Transverse colon (tissue), 4 donors: ENCODE results near the gene IRF9. TPM values are rescaled to one million over a fixed set of nuclear protein-coding genes. Genes with fewer than 3 reads are reported as not detected.
"Not testable (repeated sequence)": the region's sequence is repeated elsewhere in the genome, so short reads cannot be mapped to it uniquely, and the experiment has no call there.

ENCODE experiments used
- DNase-seq: peaks from one replicate; pipeline ENCODE4 v3.0.0-alpha.2; 2019
- H3K27ac ChIP-seq, 4 donors: fragments of 200-600 bp; sonication (generic); 2 replicates each; pipeline ENCODE4 v1.5.1; 2016 to 2018; ENCODE audit warnings: inconsistent platforms in 4 of 4
- H3K27me3 ChIP-seq: fragments of 200-600 bp; sonication (generic); 2 replicates; pipeline ENCODE4 v1.5.1; 2017; ENCODE audit warnings: inconsistent platforms
- H3K36me3 ChIP-seq, 4 donors: fragments of 200-600 bp; sonication (generic); 2 replicates each; pipeline ENCODE4 v1.5.1; 2017 to 2019; ENCODE audit warnings: inconsistent platforms in 4 of 4
- H3K4me1 ChIP-seq, 4 donors: fragments of 200-600 bp; sonication (generic); 2 replicates each; pipeline ENCODE4 v1.5.1; 2017 to 2020; ENCODE audit warnings: inconsistent platforms in 4 of 4
- H3K4me3 ChIP-seq, 4 donors: fragments of 200-600 bp; sonication (generic); 1 replicate in 1 of 4; 2 replicates in 3 of 4; pipeline versions ENCODE4 v1.5.1 to v1.6.1; 2017 to 2019; ENCODE audit warnings: inconsistent platforms in 4 of 4
- H3K9me3 ChIP-seq, 2 donors: fragments of 200-600 bp; sonication (generic); 2 replicates each; pipeline ENCODE4 v1.5.1; 2017 to 2019; ENCODE audit warnings: inconsistent platforms in 2 of 2
- EP300 ChIP-seq: sonication (generic); formaldehyde crosslinking; IDR thresholded peaks from one replicate; pipeline ENCODE4 v1.6.1; 2017; ENCODE audit warnings: antibody characterized with exemption, low read depth
- POLR2A ChIP-seq: fragments of 450-650 bp; IDR thresholded peaks from one replicate; pipeline ENCODE4 v1.6.1; 2016; ENCODE audit warnings: antibody characterized with exemption, mild to moderate bottlenecking, moderate library complexity
- POLR2AphosphoS5 ChIP-seq, 3 donors: sonication (generic); formaldehyde crosslinking; IDR thresholded peaks; one replicate each; pipeline ENCODE4 v1.6.1; 2016; ENCODE audit warnings: antibody characterized with exemption in 3 of 3
- WGBS, 2 donors: methylation state at CpG; one replicate each; pipeline ENCODE4 v1.1.5; 2018; ENCODE audit warnings: low coverage in 1 of 2; 5-methylcytosine and 5-hydroxymethylcytosine counted together
- in situ Hi-C, 4 donors: fragments of 200-750 bp; cut with MboI; loops; one replicate each; pipeline versions ENCODE4 v1.15.0 to v1.15.1; 2017; ENCODE audit warnings: low sequenced_read_pairs in 3 of 4, low pct_ligation_motif_present in 1 of 4, low pct_unique_long_range_greater_than_20kb in 1 of 4
- intact Hi-C: fragments of 100-400 bp; cut with DNase I; formaldehyde crosslinking; loops from one replicate; pipeline ENCODE4 v1.15.1; 2023; ENCODE audit warnings: low total_unique reads
- total RNA-seq, 4 donors: library from RNA; depleted of rRNA; stranded (reverse); fragments of >200 nt; gene quantifications; one replicate each; pipeline ENCODE4 v1.1.0, GENCODE V29; 2016
- TF ChIP-seq, protein P1 (sequence below), 5 experiments: fragments of 200-600 bp in 3 of 5; fragments of 450-650 bp in 2 of 5; sonication (generic) in 3 of 5; IDR thresholded peaks; 1 replicate in 2 of 5; 2 replicates in 3 of 5; pipeline ENCODE4 v1.5.1; 2016 to 2017; ENCODE audit warnings: antibody characterized with exemption in 5 of 5, inconsistent platforms in 3 of 5, mild to moderate bottlenecking in 2 of 5, moderate library complexity in 1 of 5

The IRF9 gene
- total RNA-seq, 4 donors from 2014 or later, result 44.2 to 81.9 (median 52.4) TPM

DNA sequence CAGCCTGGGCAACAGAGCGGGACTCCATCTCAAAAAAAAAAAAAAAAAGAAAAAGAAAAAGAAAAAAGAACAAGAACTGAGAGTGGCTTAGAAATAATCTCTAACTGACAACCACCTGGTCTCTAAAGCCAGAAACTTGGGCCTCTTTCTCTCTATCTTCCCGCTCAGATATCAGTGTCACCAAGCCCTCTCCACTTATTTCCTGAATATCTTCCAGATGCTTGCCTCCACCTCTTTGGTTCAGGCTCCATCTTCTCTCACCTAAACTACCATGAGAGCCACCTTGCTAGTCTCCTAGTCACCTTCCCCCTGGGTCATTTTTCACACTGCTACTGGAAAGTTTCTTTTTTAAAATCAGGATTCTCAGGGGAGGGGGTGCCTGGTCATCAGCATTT lies 36.0 kb downstream of the IRF9 start:
- Histone ChIP-seq H3K4me3 (peak overlapping the region in 1 of 4 donors; percentile 81), H3K27me3 (no peaks in the 10 kb centered on the region), H3K9me3 (no peaks in the 10 kb centered on the region), H3K36me3 (peaks cover 0 to 6% (median 0%) of the 10 kb centered on the region in 4 donors), H3K4me1 (peaks cover 20 to 37% (median 25%) of the 10 kb centered on the region in 4 donors), H3K27ac (peak overlapping the region; percentile 10 to 97 (median 96))
- DNase-seq, result no peak
- 78 to 83% methylated on average over 1 to 2 of the region's 2 CpGs for WGBS, 2 donors
- intact Hi-C loops, result no loop called here
- TF ChIP-seq EP300 (no peak), POLR2A (no peak), POLR2AphosphoS5 (IDR thresholded peaks at IDR 0.05) (no peak)
- TF ChIP-seq, protein P1, sequence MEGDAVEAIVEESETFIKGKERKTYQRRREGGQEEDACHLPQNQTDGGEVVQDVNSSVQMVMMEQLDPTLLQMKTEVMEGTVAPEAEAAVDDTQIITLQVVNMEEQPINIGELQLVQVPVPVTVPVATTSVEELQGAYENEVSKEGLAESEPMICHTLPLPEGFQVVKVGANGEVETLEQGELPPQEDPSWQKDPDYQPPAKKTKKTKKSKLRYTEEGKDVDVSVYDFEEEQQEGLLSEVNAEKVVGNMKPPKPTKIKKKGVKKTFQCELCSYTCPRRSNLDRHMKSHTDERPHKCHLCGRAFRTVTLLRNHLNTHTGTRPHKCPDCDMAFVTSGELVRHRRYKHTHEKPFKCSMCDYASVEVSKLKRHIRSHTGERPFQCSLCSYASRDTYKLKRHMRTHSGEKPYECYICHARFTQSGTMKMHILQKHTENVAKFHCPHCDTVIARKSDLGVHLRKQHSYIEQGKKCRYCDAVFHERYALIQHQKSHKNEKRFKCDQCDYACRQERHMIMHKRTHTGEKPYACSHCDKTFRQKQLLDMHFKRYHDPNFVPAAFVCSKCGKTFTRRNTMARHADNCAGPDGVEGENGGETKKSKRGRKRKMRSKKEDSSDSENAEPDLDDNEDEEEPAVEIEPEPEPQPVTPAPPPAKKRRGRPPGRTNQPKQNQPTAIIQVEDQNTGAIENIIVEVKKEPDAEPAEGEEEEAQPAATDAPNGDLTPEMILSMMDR (IDR thresholded peaks at IDR 0.05), result no peak
- in situ Hi-C loops, result no loop called here

DNA sequence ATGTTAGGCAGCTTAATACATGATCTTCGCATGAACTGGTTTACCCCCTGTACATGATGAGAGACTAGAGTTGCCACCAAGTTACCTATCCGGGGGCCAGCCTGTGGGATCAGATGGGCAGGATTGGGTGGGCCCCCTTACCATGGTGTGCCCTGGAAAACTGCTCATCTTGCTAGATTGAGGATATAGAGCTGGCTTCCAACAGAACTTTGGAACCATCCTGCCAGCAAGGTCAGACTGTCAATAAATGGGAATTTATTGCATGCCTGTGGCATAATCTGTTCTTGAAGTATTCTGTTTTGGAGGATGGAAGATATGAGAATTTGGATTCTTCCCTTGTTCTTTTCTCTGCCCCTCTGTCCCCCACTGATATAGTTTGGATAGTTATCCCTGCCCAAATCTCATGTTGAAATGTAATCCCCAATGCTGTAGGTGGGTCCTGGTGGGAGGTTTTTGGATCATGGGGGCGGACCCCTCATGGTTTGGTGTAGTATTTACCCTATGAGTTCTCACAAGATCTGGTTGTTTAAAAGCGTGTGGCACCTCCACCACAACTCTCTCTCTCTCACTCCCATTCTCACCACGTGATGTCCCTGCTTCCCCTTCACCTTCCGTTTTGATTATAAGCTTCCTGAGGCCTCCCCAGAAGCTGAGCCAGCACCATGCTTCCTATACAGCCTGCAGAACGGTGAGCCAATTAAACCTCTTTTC lies 37.9 kb downstream of the IRF9 start:
- Histone ChIP-seq H3K27me3 (no peaks in the 10 kb centered on the region), H3K4me3 (no peak overlapping the region), H3K9me3 (no peaks in the 10 kb centered on the region), H3K36me3 (peaks cover 0 to 6% (median 0%) of the 10 kb centered on the region in 4 donors), H3K4me1 (peaks cover 20 to 36% (median 25%) of the 10 kb centered on the region in 4 donors), H3K27ac (peak overlapping the region in 1 of 4 donors; percentile 24)
- no peak for TF ChIP-seq POLR2AphosphoS5 (IDR thresholded peaks at IDR 0.05)
- in situ Hi-C loops (no loop called here), intact Hi-C loops (no loop called here)
- WGBS, 2 donors, result 76 to 85% methylated on average over 5 to 7 of the region's 7 CpGs
- no peak for DNase-seq

DNA sequence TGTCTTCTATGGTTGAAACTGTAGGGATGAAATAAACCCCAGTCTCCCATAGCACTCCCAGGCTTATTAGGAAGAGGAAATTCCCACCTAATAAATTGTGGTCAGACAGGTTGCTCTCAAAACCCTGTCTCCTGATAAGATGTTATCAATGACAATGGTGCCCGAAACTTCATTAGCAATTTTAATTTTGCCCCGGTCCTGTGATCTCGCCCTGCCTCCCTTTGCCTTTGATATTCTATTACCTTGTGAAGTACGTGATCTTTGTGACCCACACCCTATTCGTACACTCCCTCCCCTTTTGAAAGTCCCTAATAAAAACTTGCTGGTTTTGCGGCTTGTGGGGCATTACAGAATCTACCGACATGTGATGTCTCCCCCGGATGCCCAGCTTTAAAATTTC lies 41.5 kb downstream of the IRF9 start:
- WGBS, 2 donors, result 86 to 96% methylated on average over 4 to 8 of the region's 8 CpGs
- intact Hi-C loops, H3K27ac ChIP-seq, in situ Hi-C loops, H3K9me3 ChIP-seq, DNase-seq, H3K27me3 ChIP-seq, H3K4me3 ChIP-seq: not testable (repeated sequence)
- peaks cover 0 to 19% (median 0%) of the 10 kb centered on the region in 4 donors for H3K36me3 ChIP-seq
- peaks cover 0 to 13% (median 7%) of the 10 kb centered on the region in 4 donors for H3K4me1 ChIP-seq

GRCh38 chr14:24203249-24203886 lies 42.3 kb downstream of the IRF9 start:
- intact Hi-C loops, H3K27me3 ChIP-seq, DNase-seq, H3K27ac ChIP-seq, H3K4me3 ChIP-seq, H3K4me1 ChIP-seq, H3K9me3 ChIP-seq, in situ Hi-C loops: not testable (repeated sequence)
- peaks cover 0 to 24% (median 0%) of the 10 kb centered on the region in 4 donors for H3K36me3 ChIP-seq
- 94 to 97% methylated on average over 6 to 16 of the region's 16 CpGs for whole genome bisulfite sequencing, 2 donors

GRCh38 chr14:24204163-24205146 lies 43.4 kb downstream of the IRF9 start:
- Histone ChIP-seq H3K4me1 (no peaks in the 10 kb centered on the region), H3K4me3 (no peak overlapping the region), H3K27me3 (no peaks in the 10 kb centered on the region), H3K9me3 (no peaks in the 10 kb centered on the region), H3K27ac (no peak overlapping the region), H3K36me3 (peaks cover 0 to 27% (median 1%) of the 10 kb centered on the region in 4 donors)
- DNase-seq, result no peak
- in situ Hi-C loops (no loop called here), intact Hi-C loops (no loop called here)
- TF ChIP-seq POLR2AphosphoS5 (IDR thresholded peaks at IDR 0.05), result no peak
- no peak for TF ChIP-seq POLR2A
- TF ChIP-seq, protein P1 (IDR thresholded peaks at IDR 0.05), result no peak
- no peak for TF ChIP-seq EP300
- WGBS, 2 donors, result 89 to 95% methylated on average over 2 to 7 of the region's 7 CpGs
